ENCODE results near the gene CHCHD6.

The CHCHD6 gene

DNA sequence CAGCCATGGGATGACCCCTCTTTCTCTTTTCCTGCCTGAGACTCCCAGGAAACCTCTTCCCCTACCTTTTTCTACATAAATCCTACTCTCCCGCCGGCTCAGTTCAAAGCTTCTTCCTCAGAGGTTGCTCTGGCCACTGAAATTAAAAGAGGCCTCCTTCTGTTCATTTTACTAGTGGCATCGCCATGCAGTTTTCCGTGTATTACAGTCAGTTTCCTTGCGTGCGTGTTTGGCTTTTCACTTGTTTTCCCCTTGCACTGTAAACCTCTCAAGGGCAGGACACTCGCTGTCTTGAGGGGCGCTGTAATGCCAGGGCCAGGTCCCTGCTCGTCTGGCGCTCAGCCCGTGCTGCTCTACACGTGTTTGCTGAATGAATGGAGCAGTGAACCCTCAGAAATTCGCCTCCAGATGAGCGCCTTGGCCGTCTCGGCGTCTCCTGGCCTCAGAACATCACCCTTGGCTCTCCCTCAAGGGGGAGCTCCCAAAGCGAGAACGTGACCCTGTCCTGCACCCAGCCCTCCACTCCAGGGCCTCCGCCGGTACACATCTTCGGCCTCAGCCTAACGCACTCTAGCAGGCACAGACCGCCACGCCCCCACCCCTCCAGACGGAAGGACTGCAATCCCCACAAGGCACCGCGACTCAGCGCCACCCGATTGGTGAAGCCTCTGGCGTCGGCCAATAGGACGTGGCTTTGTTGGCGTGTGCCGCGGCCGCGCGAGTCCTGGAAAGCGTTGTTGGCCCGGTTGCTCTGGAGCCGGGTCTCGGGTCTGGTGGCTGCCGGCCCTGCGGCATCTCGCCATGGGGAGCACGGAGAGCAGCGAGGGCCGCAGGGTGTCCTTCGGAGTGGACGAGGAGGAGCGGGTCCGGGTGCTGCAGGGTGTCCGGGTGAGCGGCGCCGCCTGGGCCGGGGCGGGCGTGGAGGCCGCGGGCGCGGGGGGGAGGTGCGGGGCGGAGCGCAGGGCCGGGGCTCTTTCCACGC, at the start of gene CHCHD6:
Gene CHCHD6, plus strand, starts transcription at position 729 of the 982 bp plus-strand sequence. Its CDS starts 73 bp downstream, at position 802.
- no peak for TF ChIP-seq EZH2phosphoT487 (conservative IDR thresholded peaks at IDR 0.05; ENCODE audit: low read length)
- TF ChIP-seq, protein P1, sequence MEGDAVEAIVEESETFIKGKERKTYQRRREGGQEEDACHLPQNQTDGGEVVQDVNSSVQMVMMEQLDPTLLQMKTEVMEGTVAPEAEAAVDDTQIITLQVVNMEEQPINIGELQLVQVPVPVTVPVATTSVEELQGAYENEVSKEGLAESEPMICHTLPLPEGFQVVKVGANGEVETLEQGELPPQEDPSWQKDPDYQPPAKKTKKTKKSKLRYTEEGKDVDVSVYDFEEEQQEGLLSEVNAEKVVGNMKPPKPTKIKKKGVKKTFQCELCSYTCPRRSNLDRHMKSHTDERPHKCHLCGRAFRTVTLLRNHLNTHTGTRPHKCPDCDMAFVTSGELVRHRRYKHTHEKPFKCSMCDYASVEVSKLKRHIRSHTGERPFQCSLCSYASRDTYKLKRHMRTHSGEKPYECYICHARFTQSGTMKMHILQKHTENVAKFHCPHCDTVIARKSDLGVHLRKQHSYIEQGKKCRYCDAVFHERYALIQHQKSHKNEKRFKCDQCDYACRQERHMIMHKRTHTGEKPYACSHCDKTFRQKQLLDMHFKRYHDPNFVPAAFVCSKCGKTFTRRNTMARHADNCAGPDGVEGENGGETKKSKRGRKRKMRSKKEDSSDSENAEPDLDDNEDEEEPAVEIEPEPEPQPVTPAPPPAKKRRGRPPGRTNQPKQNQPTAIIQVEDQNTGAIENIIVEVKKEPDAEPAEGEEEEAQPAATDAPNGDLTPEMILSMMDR (IDR thresholded peaks at IDR 0.05; ENCODE audit: insufficient read depth, low read length, poor library complexity, severe bottlenecking): peak; percentile 53
- Histone ChIP-seq H3F3A (ENCODE audit: insufficient read depth) (no peaks in the 10 kb centered on the region), H3K36me3 (ENCODE audit: low read length) (no peaks in the 10 kb centered on the region), H3K4me3 (ENCODE audit: insufficient read depth, low read length, poor library complexity, severe bottlenecking) (peak within 1 kb of the TSS; percentile 88), H3K79me2 (ENCODE audit: insufficient read depth, low read length) (no peaks in the 10 kb centered on the region), H3K9me2 (replicated peaks; ENCODE audit: insufficient read depth, low read length) (no peaks in the 10 kb centered on the region), H4K20me1 (ENCODE audit: low read depth, low read length) (no peaks in the 10 kb centered on the region), H3K9ac (ENCODE audit: low read length) (peak within 1 kb of the TSS; percentile 65), H3K27me3 (ENCODE audit: low read length) (no peaks in the 10 kb centered on the region), H3K27ac (ENCODE audit: low read depth, low read length) (no peak within 1 kb of the TSS), H2AFZ (ENCODE audit: low read depth, low read length, severe bottlenecking) (peak within 1 kb of the TSS; percentile 97), H3K9me3 (ENCODE audit: insufficient read depth, low read length) (no peaks in the 10 kb centered on the region), H3K4me2 (ENCODE audit: low read depth, low read length, poor library complexity, severe bottlenecking) (peak within 1 kb of the TSS; percentile 67)

DNA sequence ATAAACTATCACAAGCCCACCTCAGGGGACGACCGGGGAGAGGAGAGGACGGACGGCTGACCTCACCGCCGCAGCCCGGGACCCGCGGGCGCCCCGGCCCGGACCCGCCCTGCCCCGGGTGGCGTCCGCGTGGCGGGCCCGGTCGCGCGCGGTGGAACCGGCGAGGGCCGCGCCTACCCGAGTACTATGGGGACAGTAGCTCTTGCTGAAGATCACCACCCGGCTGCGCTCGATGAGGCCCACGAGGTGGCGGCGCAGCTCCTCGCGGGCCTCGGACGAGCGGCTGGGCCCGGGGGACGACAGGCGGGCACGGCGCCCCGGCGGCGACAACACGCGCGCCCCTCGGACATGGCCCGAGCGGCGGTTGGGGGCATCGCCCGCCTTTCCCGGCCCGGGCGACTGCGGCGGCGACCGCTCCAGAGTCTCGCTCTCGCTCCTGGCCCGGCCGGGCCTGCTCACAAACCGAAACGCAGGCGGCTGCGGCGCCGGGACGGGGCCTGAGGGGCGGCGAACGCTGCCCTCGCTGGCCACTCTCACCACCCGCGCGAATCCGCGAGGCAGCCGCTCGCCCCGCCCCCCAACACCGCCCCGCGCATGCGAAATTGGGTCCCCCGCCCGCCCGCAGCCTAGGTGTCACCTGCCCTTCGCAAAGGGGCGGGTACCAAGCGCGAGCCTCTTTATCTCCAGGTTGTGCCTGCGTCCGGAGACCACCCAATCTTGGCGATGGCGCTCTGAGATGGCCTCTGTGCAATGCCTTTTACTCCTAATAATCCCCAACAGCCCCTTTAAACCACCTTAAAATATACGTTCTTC, 49.3 kb upstream of the CHCHD6 start, which contains the start of gene TXNRD3:
Gene TXNRD3, minus strand, starts transcription at position 554 of the 813 bp plus-strand sequence.
- no peaks in the 10 kb centered on the region for H4K20me1 ChIP-seq (ENCODE audit: low read depth, low read length)
- no peak within 1 kb of the TSS for H3K9ac ChIP-seq (ENCODE audit: low read length)
- H3K4me3 ChIP-seq (ENCODE audit: insufficient read depth, low read length, poor library complexity, severe bottlenecking): no peak within 1 kb of the TSS
- H3F3A ChIP-seq (ENCODE audit: insufficient read depth): no peaks in the 10 kb centered on the region
- H2AFZ ChIP-seq (ENCODE audit: low read depth, low read length, severe bottlenecking): no peak within 1 kb of the TSS
- no peaks in the 10 kb centered on the region for H3K9me3 ChIP-seq (ENCODE audit: insufficient read depth, low read length)
- H3K36me3 ChIP-seq (ENCODE audit: low read length): no peaks in the 10 kb centered on the region
- H3K27me3 ChIP-seq (ENCODE audit: low read length): no peaks in the 10 kb centered on the region
- no peak for TF ChIP-seq EZH2phosphoT487 (conservative IDR thresholded peaks at IDR 0.05; ENCODE audit: low read length)
- TF ChIP-seq, protein P1 (IDR thresholded peaks at IDR 0.05; ENCODE audit: insufficient read depth, low read length, poor library complexity, severe bottlenecking): no peak
- H3K4me2 ChIP-seq (ENCODE audit: low read depth, low read length, poor library complexity, severe bottlenecking): no peak within 1 kb of the TSS
- no peaks in the 10 kb centered on the region for H3K9me2 ChIP-seq (replicated peaks; ENCODE audit: insufficient read depth, low read length)
- H3K27ac ChIP-seq (ENCODE audit: low read depth, low read length): no peak within 1 kb of the TSS
- H3K79me2 ChIP-seq (ENCODE audit: insufficient read depth, low read length): no peaks in the 10 kb centered on the region

DNA sequence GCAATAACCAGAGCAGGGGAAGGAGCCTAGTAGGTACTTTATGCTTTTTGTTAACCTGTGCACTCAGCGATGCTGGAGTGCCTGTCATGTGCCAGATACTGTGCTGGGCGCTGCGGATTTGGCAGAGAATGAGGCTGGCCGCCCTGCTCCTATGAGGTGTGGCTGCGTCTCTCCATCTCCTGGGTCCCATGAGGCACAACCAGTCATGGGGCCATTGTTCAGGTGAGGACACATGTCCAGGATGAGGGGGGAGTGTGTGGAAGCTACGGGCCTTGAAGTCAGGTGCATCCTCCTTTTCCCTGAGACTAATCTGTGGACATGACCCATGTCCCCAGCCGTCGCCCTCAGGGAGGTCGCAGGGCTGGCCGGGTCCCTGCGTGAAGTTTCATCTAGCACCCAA, 48.2 kb upstream of the CHCHD6 start:
- TF ChIP-seq, protein P1 (IDR thresholded peaks at IDR 0.05; ENCODE audit: insufficient read depth, low read length, poor library complexity, severe bottlenecking): no peak
- TF ChIP-seq EZH2phosphoT487 (conservative IDR thresholded peaks at IDR 0.05; ENCODE audit: low read length): no peak
- Histone ChIP-seq H3K36me3 (ENCODE audit: low read length) (no peaks in the 10 kb centered on the region), H3K4me2 (ENCODE audit: low read depth, low read length, poor library complexity, severe bottlenecking) (no peak overlapping the region), H3K9ac (ENCODE audit: low read length) (no peak overlapping the region), H3K27me3 (ENCODE audit: low read length) (no peaks in the 10 kb centered on the region), H3K4me3 (ENCODE audit: insufficient read depth, low read length, poor library complexity, severe bottlenecking) (no peak overlapping the region), H3K9me3 (ENCODE audit: insufficient read depth, low read length) (peaks cover 3% of the 10 kb centered on the region; the same call in 1 of the 2 replicates), H3K9me2 (replicated peaks; ENCODE audit: insufficient read depth, low read length) (no peaks in the 10 kb centered on the region), H3K79me2 (ENCODE audit: insufficient read depth, low read length) (no peaks in the 10 kb centered on the region), H4K20me1 (ENCODE audit: low read depth, low read length) (no peaks in the 10 kb centered on the region), H2AFZ (ENCODE audit: low read depth, low read length, severe bottlenecking) (no peak overlapping the region), H3F3A (ENCODE audit: insufficient read depth) (no peaks in the 10 kb centered on the region), H3K27ac (ENCODE audit: low read depth, low read length) (no peak overlapping the region)
